ENCODE data around the gene MEIOC. TPM values are rescaled to one million over a fixed set of nuclear protein-coding genes. Genes with fewer than 3 reads are reported as not detected.
"Not testable (repeated sequence)": the region's sequence is repeated elsewhere in the genome, so short reads cannot be mapped to it uniquely, and the experiment has no call there.

Gene MEIOC
- polyA plus RNA-seq, 1 experiment = 0.21 TPM

DNA sequence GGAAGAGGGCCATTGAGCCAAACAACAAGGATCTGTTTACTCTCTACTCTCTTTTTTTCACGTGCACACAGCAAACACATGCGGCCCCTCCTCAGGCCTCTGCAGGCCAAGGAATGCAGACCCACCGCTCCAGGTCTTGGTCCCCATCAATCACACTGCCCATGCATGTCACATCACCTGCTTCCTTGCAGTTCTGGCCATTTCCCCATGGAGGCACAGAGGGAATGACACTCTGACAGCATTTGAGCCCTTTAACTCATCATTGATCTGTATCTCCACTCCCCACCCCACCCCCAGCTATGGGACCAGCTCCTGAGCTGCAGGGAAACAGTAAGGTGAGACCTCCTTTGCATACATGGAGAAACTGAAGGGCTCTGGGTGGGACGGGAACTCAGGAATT lies 45.9 kb upstream of the MEIOC start:
- ChIA-PET POLR2A (interaction anchor here (0.8 kb wide), 1 partner anchor 23 kb away, joined by 3 read pairs; no protein-coding TSS in a partner anchor), CTCF (interaction anchor here (1.6 kb wide), 1 partner anchor 77 kb away, joined by 10 read pairs; no protein-coding TSS in a partner anchor)

DNA sequence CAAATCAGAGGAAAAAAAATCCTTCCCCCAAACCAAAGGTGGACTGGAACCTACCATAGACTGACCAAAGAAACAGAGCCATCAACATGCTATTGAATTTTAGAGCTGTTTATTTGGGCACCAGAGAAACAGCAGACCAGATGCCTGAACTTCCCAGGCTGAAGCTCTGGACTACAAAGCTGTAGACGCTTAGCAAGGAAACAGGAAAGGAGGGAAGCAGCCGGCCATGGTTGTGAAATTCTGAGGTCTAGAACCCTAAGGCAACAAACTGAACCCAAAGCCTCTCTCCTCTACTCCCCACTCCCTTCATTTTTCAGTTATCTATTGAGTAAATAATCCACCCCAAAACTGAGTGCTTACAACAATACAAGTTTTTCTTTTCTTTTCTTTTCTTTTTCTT lies 45.4 kb upstream of the MEIOC start:
- TF ChIP-seq, protein P1, sequence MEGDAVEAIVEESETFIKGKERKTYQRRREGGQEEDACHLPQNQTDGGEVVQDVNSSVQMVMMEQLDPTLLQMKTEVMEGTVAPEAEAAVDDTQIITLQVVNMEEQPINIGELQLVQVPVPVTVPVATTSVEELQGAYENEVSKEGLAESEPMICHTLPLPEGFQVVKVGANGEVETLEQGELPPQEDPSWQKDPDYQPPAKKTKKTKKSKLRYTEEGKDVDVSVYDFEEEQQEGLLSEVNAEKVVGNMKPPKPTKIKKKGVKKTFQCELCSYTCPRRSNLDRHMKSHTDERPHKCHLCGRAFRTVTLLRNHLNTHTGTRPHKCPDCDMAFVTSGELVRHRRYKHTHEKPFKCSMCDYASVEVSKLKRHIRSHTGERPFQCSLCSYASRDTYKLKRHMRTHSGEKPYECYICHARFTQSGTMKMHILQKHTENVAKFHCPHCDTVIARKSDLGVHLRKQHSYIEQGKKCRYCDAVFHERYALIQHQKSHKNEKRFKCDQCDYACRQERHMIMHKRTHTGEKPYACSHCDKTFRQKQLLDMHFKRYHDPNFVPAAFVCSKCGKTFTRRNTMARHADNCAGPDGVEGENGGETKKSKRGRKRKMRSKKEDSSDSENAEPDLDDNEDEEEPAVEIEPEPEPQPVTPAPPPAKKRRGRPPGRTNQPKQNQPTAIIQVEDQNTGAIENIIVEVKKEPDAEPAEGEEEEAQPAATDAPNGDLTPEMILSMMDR (IDR thresholded peaks at IDR 0.05; ENCODE audit: low read depth, low read length) = no peak
- ChIA-PET POLR2A (interaction anchor here (0.8 kb wide), 1 partner anchor 24 kb away, joined by 3 read pairs; no protein-coding TSS in a partner anchor), CTCF (interaction anchor here (0.7 to 1.6 kb wide), 3 partner anchors 17 to 87 kb away, joined by 3 to 10 read pairs (median 3); no protein-coding TSS in a partner anchor)
- H3K4me3 ChIP-seq (ENCODE audit: low read depth, low read length) = no peak overlapping the region
- no peak for DNase-seq (ENCODE audit: low read depth, low spot score)
- H3K27ac ChIP-seq (ENCODE audit: low read depth, low read length) = no peak overlapping the region
- H3K9me3 ChIP-seq (ENCODE audit: control insufficient read depth, insufficient read depth, low read length) = peaks cover 5% of the 10 kb centered on the region
- no peaks in the 10 kb centered on the region for H3K27me3 ChIP-seq (ENCODE audit: control insufficient read depth, insufficient read depth, low read length)

More for the DNA sequence above, 45.9 kb upstream of the MEIOC start:
- Histone ChIP-seq H3K27ac (ENCODE audit: low read depth, low read length) (no peak overlapping the region), H3K27me3 (ENCODE audit: control insufficient read depth, insufficient read depth, low read length) (no peaks in the 10 kb centered on the region), H3K4me3 (ENCODE audit: low read depth, low read length) (no peak overlapping the region), H3K9me3 (ENCODE audit: control insufficient read depth, insufficient read depth, low read length) (peaks cover 5% of the 10 kb centered on the region)
- TF ChIP-seq, protein P1 (IDR thresholded peaks at IDR 0.05; ENCODE audit: low read depth, low read length) = no peak
- DNase-seq (ENCODE audit: low read depth, low spot score) = no peak

DNA sequence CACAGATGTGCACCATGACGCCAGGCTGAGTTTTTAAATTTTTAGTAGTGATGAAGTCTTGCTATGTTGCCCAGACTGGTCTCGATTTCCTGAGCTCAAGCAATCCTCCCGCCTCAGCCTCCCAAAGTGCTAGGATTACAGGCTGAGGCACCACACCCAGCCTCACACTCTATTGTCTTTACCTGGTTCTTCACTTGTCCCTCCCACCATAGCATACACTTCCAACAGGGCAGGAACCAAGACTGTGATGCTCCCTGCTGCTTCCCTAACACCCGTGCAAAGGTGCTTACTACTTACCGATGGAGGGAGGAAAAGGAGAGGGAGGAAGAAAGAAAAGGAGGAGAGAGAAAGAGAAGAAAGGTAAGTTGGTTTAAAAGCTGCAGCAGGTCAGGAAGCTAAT lies 41.4 kb upstream of the MEIOC start:
- no peaks in the 10 kb centered on the region for H3K27me3 ChIP-seq (ENCODE audit: control insufficient read depth, insufficient read depth, low read length)
- no peak overlapping the region for H3K4me3 ChIP-seq (ENCODE audit: low read depth, low read length)
- CTCF ChIA-PET = no interaction called here
- TF ChIP-seq, protein P1 (IDR thresholded peaks at IDR 0.05; ENCODE audit: low read depth, low read length) = no peak
- POLR2A ChIA-PET = no interaction called here
- no peaks in the 10 kb centered on the region for H3K9me3 ChIP-seq (ENCODE audit: control insufficient read depth, insufficient read depth, low read length)
- no peak for DNase-seq (ENCODE audit: low read depth, low spot score)
- no peak overlapping the region for H3K27ac ChIP-seq (ENCODE audit: low read depth, low read length)

DNA sequence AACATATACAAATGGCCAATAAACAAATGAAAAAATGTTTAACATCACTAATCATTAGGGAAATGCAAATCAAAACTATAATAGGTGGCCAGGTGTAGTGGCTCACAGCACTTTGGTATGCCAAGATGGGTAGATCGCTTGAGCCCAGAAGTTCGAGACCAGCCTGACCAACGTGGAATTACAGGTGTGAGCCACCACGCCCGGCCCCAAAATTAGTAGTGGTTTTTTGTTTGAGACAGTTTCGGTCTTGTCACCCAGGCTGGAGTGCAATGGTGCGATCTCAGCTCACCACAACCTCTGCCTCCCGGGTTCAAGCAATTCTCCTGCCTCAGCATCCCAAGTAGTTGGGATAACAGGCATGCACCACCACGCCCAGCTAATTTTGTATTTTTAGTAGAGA lies 37.6 kb upstream of the MEIOC start:
- POLR2A ChIA-PET; H3K9me3 ChIP-seq (ENCODE audit: control insufficient read depth, insufficient read depth, low read length); CTCF ChIA-PET; DNase-seq (ENCODE audit: low read depth, low spot score); H3K4me3 ChIP-seq (ENCODE audit: low read depth, low read length); H3K27me3 ChIP-seq (ENCODE audit: control insufficient read depth, insufficient read depth, low read length); H3K27ac ChIP-seq (ENCODE audit: low read depth, low read length): not testable (repeated sequence)

DNA sequence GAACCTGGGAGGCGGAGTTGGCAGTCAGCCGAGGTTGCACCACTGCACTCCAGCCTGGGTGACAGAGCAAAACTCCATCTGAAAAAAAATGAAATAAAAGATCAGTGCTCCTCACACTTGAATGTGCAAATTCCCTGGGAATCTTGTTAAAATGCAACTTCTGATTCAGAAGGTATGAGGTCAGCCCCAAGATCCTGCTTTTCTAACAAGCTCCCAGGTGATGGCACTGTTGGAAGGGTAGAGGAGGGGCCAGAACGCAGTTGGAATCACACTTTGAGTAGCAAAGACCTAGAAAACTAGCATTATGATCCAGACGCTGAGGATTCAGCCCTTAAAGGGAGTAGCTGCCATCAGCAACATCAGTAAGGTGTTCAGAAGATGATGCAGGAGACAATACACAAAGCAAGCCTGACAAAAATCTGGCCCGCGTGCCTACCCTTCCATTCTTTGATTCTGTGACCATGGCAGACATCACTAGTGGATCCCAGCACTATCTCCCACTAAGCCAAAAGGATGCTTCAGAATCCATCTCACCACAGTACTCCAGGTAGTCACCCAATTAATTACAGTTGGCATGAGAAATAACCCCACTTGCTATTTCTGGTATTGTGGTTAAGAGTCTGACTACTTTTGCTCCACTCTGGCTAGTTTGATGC lies 33.1 kb upstream of the MEIOC start:
- Histone ChIP-seq H3K4me3 (ENCODE audit: low read depth, low read length) (no peak overlapping the region), H3K27me3 (ENCODE audit: control insufficient read depth, insufficient read depth, low read length) (peaks cover 6% of the 10 kb centered on the region), H3K9me3 (ENCODE audit: control insufficient read depth, insufficient read depth, low read length) (no peaks in the 10 kb centered on the region; the same call in 1 of the 2 replicates), H3K27ac (ENCODE audit: low read depth, low read length) (no peak overlapping the region)
- TF ChIP-seq, protein P1 (IDR thresholded peaks at IDR 0.05; ENCODE audit: low read depth, low read length) = no peak
- DNase-seq (ENCODE audit: low read depth, low spot score) = no peak
- ChIA-PET POLR2A (no interaction called here), CTCF (no interaction called here)

Measured in AG04450 (cell line).